22Rv1 (cell line): ENCODE results near the gene SPEM1.

Experiments
- H3K27ac ChIP-seq: fragments of 450-650 bp; 2 replicates; pipeline ENCODE4 v1.5.1; 2017
- ZFX ChIP-seq: fragments of 450-650 bp; IDR thresholded peaks from 2 replicates; pipeline ENCODE4 v1.6.1; 2017; ENCODE audit warnings: antibody characterized with exemption, borderline replicate concordance
- TF ChIP-seq, protein P1 (sequence below): fragments of 450-650 bp; IDR thresholded peaks from 2 replicates; pipeline ENCODE4 v1.5.1; 2017; ENCODE audit warnings: mild to moderate bottlenecking

The SPEM1 gene

DNA sequence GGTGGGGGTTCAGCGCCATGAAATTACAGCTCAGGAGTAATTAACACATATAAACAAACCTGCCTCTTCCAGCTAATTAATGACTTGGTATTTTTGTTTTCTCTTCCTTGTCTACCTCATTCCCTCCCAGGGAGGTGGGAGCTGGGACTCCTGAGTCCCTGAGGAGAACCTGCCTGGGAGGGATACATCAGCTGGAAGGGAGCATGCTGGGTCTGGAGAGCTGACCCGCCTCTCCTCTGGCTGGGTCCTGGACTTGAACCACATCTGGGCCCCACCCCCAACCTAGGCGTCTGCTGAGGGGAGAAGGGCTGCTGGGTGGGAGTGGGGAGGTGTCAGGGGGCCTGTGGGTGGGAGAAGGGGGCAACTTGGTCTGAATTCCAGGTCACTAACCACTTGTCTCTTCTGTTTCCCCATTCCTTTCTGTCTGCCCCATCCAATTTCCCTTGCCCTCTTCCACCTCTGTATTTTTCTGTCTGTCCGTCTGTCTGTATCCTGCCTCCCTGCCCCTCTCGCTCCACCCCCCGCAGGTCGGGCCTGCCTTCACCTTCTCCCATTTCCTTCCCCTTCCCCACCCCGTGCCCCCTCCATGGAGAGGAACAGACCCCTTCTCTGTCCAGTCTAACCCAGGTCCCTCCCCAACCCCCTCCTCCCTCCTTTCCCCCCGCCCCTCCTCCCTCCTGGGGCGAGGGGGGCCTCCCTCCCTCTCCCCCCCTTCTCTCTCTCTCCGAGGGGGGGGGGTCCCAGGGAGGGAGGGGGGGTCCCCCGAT lies 12.5 kb upstream of the SPEM1 start, which contains the start of gene NLGN2:
Gene NLGN2 (plus strand): TSS at position 361 of the 767 bp plus-strand sequence. CDS start 411 bp downstream, outside the sequence.
- no peak for TF ChIP-seq ZFX
- TF ChIP-seq, protein P1, sequence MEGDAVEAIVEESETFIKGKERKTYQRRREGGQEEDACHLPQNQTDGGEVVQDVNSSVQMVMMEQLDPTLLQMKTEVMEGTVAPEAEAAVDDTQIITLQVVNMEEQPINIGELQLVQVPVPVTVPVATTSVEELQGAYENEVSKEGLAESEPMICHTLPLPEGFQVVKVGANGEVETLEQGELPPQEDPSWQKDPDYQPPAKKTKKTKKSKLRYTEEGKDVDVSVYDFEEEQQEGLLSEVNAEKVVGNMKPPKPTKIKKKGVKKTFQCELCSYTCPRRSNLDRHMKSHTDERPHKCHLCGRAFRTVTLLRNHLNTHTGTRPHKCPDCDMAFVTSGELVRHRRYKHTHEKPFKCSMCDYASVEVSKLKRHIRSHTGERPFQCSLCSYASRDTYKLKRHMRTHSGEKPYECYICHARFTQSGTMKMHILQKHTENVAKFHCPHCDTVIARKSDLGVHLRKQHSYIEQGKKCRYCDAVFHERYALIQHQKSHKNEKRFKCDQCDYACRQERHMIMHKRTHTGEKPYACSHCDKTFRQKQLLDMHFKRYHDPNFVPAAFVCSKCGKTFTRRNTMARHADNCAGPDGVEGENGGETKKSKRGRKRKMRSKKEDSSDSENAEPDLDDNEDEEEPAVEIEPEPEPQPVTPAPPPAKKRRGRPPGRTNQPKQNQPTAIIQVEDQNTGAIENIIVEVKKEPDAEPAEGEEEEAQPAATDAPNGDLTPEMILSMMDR = no peak
- H3K27ac ChIP-seq = no peak within 1 kb of the TSS

DNA sequence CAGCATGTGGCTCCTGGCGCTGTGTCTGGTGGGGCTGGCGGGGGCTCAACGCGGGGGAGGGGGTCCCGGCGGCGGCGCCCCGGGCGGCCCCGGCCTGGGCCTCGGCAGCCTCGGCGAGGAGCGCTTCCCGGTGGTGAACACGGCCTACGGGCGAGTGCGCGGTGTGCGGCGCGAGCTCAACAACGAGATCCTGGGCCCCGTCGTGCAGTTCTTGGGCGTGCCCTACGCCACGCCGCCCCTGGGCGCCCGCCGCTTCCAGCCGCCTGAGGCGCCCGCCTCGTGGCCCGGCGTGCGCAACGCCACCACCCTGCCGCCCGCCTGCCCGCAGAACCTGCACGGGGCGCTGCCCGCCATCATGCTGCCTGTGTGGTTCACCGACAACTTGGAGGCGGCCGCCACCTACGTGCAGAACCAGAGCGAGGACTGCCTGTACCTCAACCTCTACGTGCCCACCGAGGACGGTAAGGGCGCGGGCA lies 11.8 kb upstream of the SPEM1 start:
- H3K27ac ChIP-seq = no peak overlapping the region
- TF ChIP-seq ZFX = no peak
- TF ChIP-seq, protein P1 = no peak

DNA sequence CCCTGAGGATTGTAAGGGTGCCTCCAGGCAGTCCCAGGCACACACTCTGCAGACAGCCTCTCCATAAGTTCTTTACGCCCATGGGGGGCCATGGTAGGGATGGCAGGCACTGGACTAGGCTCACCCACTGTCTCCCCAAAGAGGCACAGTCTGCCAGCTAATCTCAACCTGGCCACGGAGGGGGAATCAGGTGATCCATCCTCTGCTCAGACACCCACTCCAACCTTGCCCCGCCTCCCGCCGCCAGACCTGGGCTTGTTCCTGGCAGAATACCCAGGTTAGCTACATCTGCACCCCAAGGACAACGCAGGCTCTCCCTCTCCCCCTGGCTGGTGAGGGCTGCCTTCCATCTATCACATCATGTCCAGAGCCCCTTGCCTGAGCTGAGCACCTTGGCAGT lies 11.3 kb upstream of the SPEM1 start:
- TF ChIP-seq ZFX = no peak
- TF ChIP-seq, protein P1 = no peak
- H3K27ac ChIP-seq = no peak overlapping the region

DNA sequence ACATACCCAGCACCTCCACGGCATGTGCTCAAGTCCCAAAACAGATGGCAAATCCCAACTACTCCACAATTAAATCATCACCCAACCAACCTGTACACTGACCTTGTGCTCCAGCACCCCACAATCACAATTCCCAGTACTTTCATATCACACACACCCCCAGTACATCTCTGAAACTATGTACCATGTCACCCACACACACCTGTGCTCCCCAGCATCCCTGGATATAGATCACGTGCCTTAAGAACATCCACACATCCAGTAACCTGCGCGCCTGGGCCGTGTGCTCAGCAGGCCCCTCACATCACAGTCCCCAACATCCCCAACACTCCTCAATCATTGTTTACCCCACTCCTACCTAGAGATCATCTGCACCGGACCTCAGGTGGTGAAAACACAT lies 10.4 kb upstream of the SPEM1 start:
- TF ChIP-seq ZFX = no peak
- TF ChIP-seq, protein P1 = no peak
- H3K27ac ChIP-seq = no peak overlapping the region

DNA sequence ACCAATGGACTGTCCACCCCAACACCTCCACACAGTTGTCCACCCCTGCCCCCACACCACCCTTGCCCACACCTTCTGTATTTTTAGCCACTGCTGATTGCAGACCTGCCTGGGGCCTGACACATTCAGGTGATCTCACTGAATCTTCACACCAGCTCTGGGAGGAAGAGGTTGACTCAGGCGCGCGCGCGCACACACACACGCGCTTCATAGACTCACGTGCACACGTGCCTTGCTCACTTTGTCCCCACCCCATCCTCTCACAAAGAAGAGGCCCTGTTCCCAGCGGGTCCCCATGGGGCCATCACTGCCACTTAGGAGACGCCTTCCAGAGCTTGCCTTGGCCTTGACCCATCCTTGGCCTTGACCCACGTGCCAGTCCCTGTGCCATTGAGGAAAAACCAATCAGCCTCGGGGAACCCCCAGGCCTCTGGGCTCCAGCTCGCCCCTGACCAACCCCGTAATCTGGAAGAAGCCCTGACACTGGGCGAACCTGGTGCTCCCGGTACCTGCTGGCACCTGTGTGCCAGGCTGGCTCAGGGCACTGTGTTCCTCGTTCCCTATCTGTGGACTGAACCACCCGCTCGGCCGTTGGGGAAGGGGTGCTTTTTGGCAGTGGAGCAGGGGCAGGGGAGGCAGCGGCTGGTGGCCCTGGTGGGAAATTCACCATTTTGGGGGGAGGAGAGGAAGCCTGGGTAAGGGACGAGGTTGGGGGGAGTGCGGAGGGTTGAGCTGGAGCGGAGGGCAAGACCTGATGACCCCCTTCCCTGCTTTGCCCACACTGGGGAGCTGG lies 9.3 kb upstream of the SPEM1 start:
- TF ChIP-seq, protein P1 = no peak
- no peak for TF ChIP-seq ZFX
- no peak overlapping the region for H3K27ac ChIP-seq

DNA sequence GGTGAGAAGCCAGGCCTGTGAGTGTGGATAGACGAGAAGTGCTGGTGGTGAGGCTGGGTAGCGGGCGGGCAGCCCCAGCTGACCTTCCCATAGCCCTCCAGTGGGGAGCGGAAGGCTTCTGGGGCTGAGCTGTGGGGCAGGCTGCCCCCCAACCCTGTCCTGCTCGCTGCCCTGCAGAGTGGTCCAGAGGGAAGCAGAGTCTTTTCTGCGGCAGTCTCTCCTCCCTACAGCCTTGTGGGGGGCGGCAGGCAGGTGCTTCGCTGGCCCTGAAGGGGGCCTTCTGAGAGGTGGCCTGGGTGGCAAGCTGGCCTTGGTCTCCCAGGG lies 8.7 kb upstream of the SPEM1 start:
- no peak overlapping the region for H3K27ac ChIP-seq
- no peak for TF ChIP-seq ZFX
- TF ChIP-seq, protein P1 = no peak
